Measurements from ENCODE around the gene PCSK4.
"Not testable (repeated sequence)": the region's sequence is repeated elsewhere in the genome, so short reads cannot be mapped to it uniquely, and the experiment has no call there.

Gene PCSK4

DNA sequence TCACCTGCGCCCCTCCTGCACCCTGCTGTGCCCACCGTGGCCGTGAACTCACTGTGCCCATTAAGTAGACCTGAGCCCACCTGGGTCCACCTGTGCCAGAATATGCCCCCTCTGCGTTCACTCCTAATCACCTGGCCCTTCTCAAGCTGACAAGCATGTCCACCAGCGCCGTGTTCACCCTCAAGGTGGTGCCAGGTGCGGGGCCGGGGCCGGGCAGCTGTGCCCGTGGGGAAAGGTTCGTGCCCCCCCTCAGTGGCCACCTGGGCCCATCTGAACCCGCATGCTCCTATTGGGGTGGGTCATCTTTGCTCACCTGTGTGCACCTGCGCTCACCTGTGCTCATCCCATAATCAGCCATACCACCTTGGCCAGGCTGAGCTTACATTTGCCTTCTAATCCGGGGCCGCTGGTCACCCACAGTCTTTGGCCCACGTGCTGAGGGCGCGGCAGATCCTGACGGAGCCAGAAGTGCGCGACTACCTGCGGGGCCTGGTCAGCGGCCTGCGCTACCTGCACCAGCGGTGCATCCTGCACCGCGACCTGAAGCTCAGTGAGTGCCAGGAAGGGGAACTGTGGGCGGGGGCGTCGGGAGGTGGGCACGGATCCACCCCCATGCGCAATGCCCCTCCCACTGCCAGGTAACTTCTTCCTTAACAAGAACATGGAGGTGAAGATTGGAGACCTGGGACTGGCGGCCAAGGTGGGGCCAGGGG, 36.1 kb upstream of the PCSK4 start:
- intact Hi-C loops (cut with micrococcal nuclease): no loop called here
- no peaks in the 10 kb centered on the region for H3K36me3 Mint-ChIP-seq (ENCODE audit: low read depth)
- peaks cover 55% of the 10 kb centered on the region for H3K27me3 Mint-ChIP-seq
- H3K4me3 Mint-ChIP-seq: no peak overlapping the region
- H3K27ac Mint-ChIP-seq: no peak overlapping the region
- no peaks in the 10 kb centered on the region for H3K9me3 Mint-ChIP-seq
- peaks cover 8% of the 10 kb centered on the region for H3K4me1 Mint-ChIP-seq (ENCODE audit: low read depth)

DNA sequence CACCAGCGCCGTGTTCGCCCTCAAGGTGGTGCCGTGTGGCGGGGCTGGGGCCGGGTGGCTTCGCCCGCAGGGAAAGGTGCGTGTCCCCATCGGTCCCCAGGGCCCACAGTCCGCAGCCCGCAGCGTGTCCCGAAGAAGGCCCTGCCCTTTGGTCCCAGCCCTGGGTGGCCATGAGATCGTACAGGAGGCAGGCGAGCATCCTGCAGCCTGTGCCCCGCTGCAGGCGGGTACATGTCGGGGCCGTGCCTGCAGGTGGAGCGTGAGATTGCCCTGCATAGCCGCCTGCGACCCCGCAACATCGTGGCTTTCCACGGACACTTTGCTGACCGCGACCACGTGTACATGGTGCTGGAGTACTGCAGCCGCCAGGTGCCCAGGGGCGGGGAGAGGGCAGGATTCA, 35.2 kb upstream of the PCSK4 start:
- intact Hi-C loops (cut with micrococcal nuclease): no loop called here
- H3K36me3 Mint-ChIP-seq (ENCODE audit: low read depth): no peaks in the 10 kb centered on the region
- H3K27me3 Mint-ChIP-seq: peaks cover 56% of the 10 kb centered on the region
- no peaks in the 10 kb centered on the region for H3K9me3 Mint-ChIP-seq
- H3K4me1 Mint-ChIP-seq (ENCODE audit: low read depth): peaks cover 8% of the 10 kb centered on the region
- no peak overlapping the region for H3K4me3 Mint-ChIP-seq
- no peak overlapping the region for H3K27ac Mint-ChIP-seq

DNA sequence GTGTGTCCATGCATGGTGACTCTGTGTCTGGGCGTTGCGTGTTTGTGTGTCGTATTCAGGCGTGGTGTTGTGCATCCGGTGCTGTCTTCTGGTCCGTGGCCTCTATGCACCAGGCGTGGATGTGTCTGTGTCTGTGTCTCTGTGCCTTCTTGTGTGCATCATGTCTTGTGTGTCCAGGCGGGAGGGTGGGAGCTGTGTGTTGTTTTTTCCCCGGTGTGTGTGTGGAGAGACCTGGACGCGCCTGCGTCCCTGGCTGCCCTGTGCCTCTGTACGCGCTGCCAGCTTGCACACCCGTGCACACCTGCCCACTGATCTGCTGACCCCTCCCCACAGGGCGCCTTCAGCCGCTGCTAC, 34.8 kb upstream of the PCSK4 start:
- no peaks in the 10 kb centered on the region for H3K36me3 Mint-ChIP-seq (ENCODE audit: low read depth)
- H3K9me3 Mint-ChIP-seq: no peaks in the 10 kb centered on the region
- H3K4me1 Mint-ChIP-seq (ENCODE audit: low read depth): peaks cover 8% of the 10 kb centered on the region
- no peak overlapping the region for H3K27ac Mint-ChIP-seq
- H3K27me3 Mint-ChIP-seq: peaks cover 56% of the 10 kb centered on the region
- intact Hi-C loops (cut with micrococcal nuclease): no loop called here
- no peak overlapping the region for H3K4me3 Mint-ChIP-seq

- H3K4me1 Mint-ChIP-seq (ENCODE audit: low read depth): peaks cover 8% of the 10 kb centered on the region
- H3K36me3 Mint-ChIP-seq (ENCODE audit: low read depth): no peaks in the 10 kb centered on the region
- H3K27ac Mint-ChIP-seq: no peak overlapping the region
- no peak overlapping the region for H3K4me3 Mint-ChIP-seq
- H3K9me3 Mint-ChIP-seq: no peaks in the 10 kb centered on the region
- H3K27me3 Mint-ChIP-seq: peaks cover 56% of the 10 kb centered on the region
- intact Hi-C loops (cut with micrococcal nuclease): no loop called here
These were observed 34.3 kb upstream of the PCSK4 start for GRCh38 chr19:1524287-1524971.

DNA sequence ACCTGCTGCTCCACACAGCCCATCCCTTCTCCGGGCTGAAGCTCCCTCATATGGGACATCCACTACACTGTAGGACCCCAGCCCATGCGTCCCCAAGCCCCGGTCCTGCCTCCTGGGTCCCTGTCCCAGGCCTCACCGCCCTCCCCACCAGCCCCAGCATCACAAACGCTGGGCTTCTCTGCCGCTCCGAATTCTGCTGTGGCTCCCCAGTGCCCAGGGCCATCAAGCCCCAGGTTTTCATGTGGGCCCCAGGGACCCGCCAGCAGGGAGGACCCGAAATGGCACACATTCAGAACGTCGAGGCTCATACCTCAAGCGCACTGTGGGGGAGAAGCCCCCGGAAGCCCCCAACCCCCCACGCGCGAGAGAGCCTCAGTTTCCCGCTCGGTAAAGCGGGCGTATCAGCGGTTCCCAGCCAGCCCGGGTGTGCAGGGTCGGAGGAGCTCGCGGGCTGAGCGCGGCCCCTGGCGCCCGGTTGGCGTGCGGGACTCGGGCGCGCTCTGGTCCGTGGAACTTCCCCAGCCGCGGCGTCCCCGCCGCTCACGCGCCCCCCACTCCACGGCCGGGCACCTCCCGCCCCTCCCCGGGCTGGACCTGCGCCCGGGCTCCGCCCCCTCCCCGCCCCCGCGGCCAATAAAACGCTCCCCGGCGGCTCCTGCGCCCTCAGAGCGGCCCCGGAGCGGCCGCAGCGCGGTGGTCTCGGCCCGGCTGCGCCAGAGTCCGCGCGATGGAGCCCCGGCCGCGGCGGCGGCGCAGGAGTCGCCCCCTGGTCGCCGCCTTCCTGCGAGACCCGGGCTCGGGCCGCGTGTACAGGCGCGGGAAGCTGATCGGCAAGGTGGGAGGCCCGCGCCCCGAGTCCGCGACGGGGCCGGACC, 33.5 kb upstream of the PCSK4 start, which contains the start of gene PLK5:
Gene PLK5, plus strand, starts transcription at position 666 of the 875 bp plus-strand sequence. CDS start 2,920 bp downstream, outside the sequence.
- Mint-ChIP-seq H3K4me3 (no peak within 1 kb of the TSS), H3K9me3 (no peaks in the 10 kb centered on the region), H3K27me3 (peaks cover 61% of the 10 kb centered on the region), H3K27ac (no peak within 1 kb of the TSS), H3K4me1 (ENCODE audit: low read depth) (peaks cover 8% of the 10 kb centered on the region), H3K36me3 (ENCODE audit: low read depth) (no peaks in the 10 kb centered on the region)
- intact Hi-C loops (cut with micrococcal nuclease): no loop called here

DNA sequence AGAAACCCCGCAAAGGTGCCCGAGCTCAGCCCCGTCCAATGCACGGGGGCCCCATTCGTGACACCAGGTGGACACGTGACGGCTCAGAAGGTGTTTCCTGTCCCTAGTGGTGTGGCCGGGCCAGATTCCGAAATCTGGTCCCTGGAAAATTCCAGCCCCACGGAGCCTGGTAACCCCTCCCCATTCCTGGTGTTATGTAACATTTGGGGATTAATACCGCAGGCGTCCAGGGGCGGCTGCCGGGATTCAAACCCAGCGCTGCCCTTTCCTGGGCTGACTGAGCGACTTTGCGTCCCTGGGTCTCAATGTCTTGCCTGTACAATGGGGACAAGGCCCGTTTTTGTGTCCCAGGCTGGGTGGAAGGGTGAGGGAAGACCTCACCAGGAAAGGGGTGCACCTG, 32.7 kb upstream of the PCSK4 start:
- Mint-ChIP-seq H3K36me3 (ENCODE audit: low read depth) (no peaks in the 10 kb centered on the region), H3K27me3 (peaks cover 66% of the 10 kb centered on the region), H3K4me1 (ENCODE audit: low read depth) (peaks cover 8% of the 10 kb centered on the region)

DNA sequence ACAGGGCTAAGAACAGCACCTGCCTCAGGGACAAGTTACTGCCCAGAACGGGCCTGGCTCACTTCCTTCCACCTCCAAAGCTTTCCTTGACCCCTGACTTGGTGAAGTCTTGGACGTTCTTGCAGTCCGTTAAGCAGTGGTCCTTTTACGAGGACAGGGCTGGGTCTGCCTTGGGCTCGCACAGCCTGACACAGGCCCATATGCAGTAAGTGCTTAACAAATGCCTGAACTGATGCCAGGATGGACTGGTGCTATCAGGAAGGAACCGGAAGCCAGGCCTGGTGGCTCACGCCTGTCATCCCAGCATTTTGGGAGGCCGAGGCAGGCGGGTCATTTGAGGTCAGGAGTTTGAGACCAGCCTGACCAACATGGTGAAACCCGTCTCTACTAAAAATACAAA, 31.9 kb upstream of the PCSK4 start:
- Mint-ChIP-seq H3K9me3 (no peaks in the 10 kb centered on the region), H3K27ac (no peak overlapping the region), H3K4me1 (ENCODE audit: low read depth) (peaks cover 8% of the 10 kb centered on the region), H3K4me3 (no peak overlapping the region), H3K27me3 (peaks cover 65% of the 10 kb centered on the region), H3K36me3 (ENCODE audit: low read depth) (no peaks in the 10 kb centered on the region)
- intact Hi-C loops (cut with micrococcal nuclease): no loop called here

More for the DNA sequence above, 32.7 kb upstream of the PCSK4 start:
- H3K27ac Mint-ChIP-seq: no peak overlapping the region
- no peak overlapping the region for H3K4me3 Mint-ChIP-seq
- intact Hi-C loops (cut with micrococcal nuclease): no loop called here
- H3K9me3 Mint-ChIP-seq: no peaks in the 10 kb centered on the region

DNA sequence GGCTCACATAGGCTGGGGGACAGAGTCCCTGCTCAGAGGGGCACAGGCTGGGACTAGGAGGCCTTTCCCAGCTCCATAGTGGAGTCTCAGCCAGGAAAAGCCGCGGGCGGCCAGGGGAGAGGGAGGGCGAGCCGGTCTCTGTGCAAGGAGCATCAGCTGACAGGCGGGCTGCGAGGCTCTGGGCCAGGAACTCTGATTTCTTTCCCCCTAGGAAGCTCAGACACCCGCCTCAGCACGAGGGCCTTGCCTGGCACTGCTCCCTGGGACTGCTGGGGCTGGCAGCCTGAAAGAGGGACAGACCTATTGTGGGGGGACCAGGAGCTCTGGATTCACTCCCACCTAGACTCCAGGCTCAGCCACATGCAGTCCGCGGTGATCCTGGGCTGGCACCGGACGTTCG, 31.5 kb upstream of the PCSK4 start:
- Mint-ChIP-seq H3K9me3 (no peaks in the 10 kb centered on the region), H3K4me3 (no peak overlapping the region), H3K27ac (no peak overlapping the region), H3K36me3 (ENCODE audit: low read depth) (no peaks in the 10 kb centered on the region), H3K27me3 (peaks cover 69% of the 10 kb centered on the region), H3K4me1 (ENCODE audit: low read depth) (peaks cover 8% of the 10 kb centered on the region)
- intact Hi-C loops (cut with micrococcal nuclease): no loop called here

- H3K27ac Mint-ChIP-seq: no peak overlapping the region
- intact Hi-C loops (cut with micrococcal nuclease): no loop called here
- peaks cover 65% of the 10 kb centered on the region for H3K27me3 Mint-ChIP-seq
- peaks cover 8% of the 10 kb centered on the region for H3K4me1 Mint-ChIP-seq (ENCODE audit: low read depth)
- H3K9me3 Mint-ChIP-seq: no peaks in the 10 kb centered on the region
- no peaks in the 10 kb centered on the region for H3K36me3 Mint-ChIP-seq (ENCODE audit: low read depth)
- H3K4me3 Mint-ChIP-seq: no peak overlapping the region
These were observed 30.1 kb upstream of the PCSK4 start for GRCh38 chr19:1520203-1520780.

- H3K36me3 Mint-ChIP-seq (ENCODE audit: low read depth); H3K27ac Mint-ChIP-seq; H3K4me1 Mint-ChIP-seq (ENCODE audit: low read depth); H3K9me3 Mint-ChIP-seq; H3K4me3 Mint-ChIP-seq; intact Hi-C loops (cut with micrococcal nuclease): not testable (repeated sequence)
- H3K27me3 Mint-ChIP-seq: peaks cover 65% of the 10 kb centered on the region
These were observed 29.7 kb upstream of the PCSK4 start for GRCh38 chr19:1519802-1520201.

DNA sequence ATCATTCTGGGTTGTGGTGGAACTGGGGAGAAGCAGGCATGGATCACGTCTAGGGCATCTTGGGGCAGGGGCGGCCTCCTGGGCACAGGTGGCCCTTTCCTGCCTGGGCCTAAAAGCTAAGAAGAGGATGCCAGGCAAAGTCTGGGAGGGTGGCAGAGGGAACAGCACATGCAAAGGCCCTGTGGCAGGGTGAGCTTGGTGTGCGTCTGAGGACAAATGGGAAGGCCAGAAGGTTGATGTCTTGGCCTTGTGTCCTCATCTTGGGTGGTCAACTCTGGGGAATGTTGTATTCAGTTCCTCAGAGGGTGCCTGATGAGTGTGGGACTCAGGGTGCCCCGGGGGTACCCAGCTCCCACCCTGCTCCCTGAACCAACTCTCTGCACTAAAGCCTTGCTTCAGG, 28.3 kb upstream of the PCSK4 start:
- peaks cover 69% of the 10 kb centered on the region for H3K27me3 Mint-ChIP-seq
- intact Hi-C loops (cut with micrococcal nuclease): no loop called here
- H3K4me3 Mint-ChIP-seq: no peak overlapping the region

GRCh38 chr19:1516395-1516753, 26.2 kb upstream of the PCSK4 start:
- peaks cover 64% of the 10 kb centered on the region for H3K27me3 Mint-ChIP-seq
- no peaks in the 10 kb centered on the region for H3K9me3 Mint-ChIP-seq
- H3K4me1 Mint-ChIP-seq (ENCODE audit: low read depth): peaks cover 8% of the 10 kb centered on the region
- H3K36me3 Mint-ChIP-seq (ENCODE audit: low read depth): no peaks in the 10 kb centered on the region
- H3K27ac Mint-ChIP-seq: no peak overlapping the region
- intact Hi-C loops (cut with micrococcal nuclease): no loop called here
- H3K4me3 Mint-ChIP-seq: no peak overlapping the region

More for the DNA sequence above, 28.3 kb upstream of the PCSK4 start:
- Mint-ChIP-seq H3K36me3 (ENCODE audit: low read depth) (no peaks in the 10 kb centered on the region), H3K27ac (no peak overlapping the region), H3K4me1 (ENCODE audit: low read depth) (no peaks in the 10 kb centered on the region), H3K9me3 (no peaks in the 10 kb centered on the region)

- H3K4me3 Mint-ChIP-seq: no peak overlapping the region
- no peak overlapping the region for H3K27ac Mint-ChIP-seq
- intact Hi-C loops (cut with micrococcal nuclease): loop anchor here (5.0 kb wide), 1 partner anchor 43 kb away; no protein-coding TSS in a partner anchor
- no peaks in the 10 kb centered on the region for H3K9me3 Mint-ChIP-seq
- H3K27me3 Mint-ChIP-seq: peaks cover 70% of the 10 kb centered on the region
- no peaks in the 10 kb centered on the region for H3K36me3 Mint-ChIP-seq (ENCODE audit: low read depth)
- peaks cover 8% of the 10 kb centered on the region for H3K4me1 Mint-ChIP-seq (ENCODE audit: low read depth)
These were observed 25.0 kb upstream of the PCSK4 start for GRCh38 chr19:1514986-1515721.

Data from dendritic cell treated with granulocyte-macrophage colony-stimulating factor and Interleukin-4, amounts not matched to agents 40 ng/mL and 50 ng/mL, for 4 days (primary cell).